BE2C (cell line): ENCODE results near the gene GRAMD4.

ENCODE experiments used
- DNase-seq: peaks from one replicate; pipeline ENCODE4 v3.0.0-alpha.2; 2020
- H3K27me3 ChIP-seq: fragments of 250-450 bp; sonication (Bioruptor Pico); 2 replicates; pipeline ENCODE4 v1.5.1; 2020; ENCODE audit warnings: mild to moderate bottlenecking
- H3K36me3 ChIP-seq: fragments of 250-450 bp; sonication (Bioruptor Pico); 2 replicates; pipeline ENCODE4 v1.5.1; 2020; ENCODE audit warnings: mild to moderate bottlenecking
- H3K4me1 ChIP-seq: fragments of 250-450 bp; sonication (Bioruptor Pico); 2 replicates; pipeline ENCODE4 v1.5.1; 2020
- H3K4me3 ChIP-seq: 2 replicates; pipeline ENCODE4 v1.5.1; 2011; ENCODE audit warnings: low read depth, low read length
- H3K9me3 ChIP-seq: fragments of 250-450 bp; sonication (Bioruptor Pico); 2 replicates; pipeline ENCODE4 v1.5.1; 2020
- TF ChIP-seq, protein P1 (sequence below): IDR thresholded peaks from 2 replicates; pipeline ENCODE4 v1.5.1; 2012; ENCODE audit warnings: mild to moderate bottlenecking, low read depth, low read length

GRAMD4 gene

DNA sequence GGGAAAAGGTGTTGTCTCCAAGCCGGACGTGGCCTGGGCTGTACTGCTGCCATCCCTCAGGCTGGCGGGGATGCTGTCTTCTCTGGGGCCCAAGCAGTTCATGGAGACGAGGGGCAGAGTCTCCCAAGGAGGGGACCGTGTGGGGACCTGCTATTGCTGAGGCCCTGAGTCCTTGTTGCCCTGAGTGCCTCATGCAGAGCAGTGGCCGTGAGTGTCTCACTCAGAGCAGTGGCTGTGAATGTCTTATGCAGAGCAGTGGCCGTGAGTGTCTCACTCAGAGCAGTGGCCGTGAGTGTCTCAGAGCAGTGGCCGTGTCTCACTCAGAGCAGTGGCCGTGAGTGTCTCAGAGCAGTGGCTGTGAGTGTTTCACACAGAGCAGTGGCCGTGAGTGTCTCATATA is 54.7 kb downstream of the GRAMD4 start:
- DNase-seq, result no peak
- H3K36me3 ChIP-seq, result peaks cover 71% of the 10 kb centered on the region
- H3K4me1 ChIP-seq, result peaks cover 3% of the 10 kb centered on the region; the same call in 1 of the 2 replicates
- no peaks in the 10 kb centered on the region for H3K27me3 ChIP-seq
- no peaks in the 10 kb centered on the region for H3K9me3 ChIP-seq
- TF ChIP-seq, protein P1, sequence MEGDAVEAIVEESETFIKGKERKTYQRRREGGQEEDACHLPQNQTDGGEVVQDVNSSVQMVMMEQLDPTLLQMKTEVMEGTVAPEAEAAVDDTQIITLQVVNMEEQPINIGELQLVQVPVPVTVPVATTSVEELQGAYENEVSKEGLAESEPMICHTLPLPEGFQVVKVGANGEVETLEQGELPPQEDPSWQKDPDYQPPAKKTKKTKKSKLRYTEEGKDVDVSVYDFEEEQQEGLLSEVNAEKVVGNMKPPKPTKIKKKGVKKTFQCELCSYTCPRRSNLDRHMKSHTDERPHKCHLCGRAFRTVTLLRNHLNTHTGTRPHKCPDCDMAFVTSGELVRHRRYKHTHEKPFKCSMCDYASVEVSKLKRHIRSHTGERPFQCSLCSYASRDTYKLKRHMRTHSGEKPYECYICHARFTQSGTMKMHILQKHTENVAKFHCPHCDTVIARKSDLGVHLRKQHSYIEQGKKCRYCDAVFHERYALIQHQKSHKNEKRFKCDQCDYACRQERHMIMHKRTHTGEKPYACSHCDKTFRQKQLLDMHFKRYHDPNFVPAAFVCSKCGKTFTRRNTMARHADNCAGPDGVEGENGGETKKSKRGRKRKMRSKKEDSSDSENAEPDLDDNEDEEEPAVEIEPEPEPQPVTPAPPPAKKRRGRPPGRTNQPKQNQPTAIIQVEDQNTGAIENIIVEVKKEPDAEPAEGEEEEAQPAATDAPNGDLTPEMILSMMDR, result no peak
- no peak overlapping the region for H3K4me3 ChIP-seq

DNA sequence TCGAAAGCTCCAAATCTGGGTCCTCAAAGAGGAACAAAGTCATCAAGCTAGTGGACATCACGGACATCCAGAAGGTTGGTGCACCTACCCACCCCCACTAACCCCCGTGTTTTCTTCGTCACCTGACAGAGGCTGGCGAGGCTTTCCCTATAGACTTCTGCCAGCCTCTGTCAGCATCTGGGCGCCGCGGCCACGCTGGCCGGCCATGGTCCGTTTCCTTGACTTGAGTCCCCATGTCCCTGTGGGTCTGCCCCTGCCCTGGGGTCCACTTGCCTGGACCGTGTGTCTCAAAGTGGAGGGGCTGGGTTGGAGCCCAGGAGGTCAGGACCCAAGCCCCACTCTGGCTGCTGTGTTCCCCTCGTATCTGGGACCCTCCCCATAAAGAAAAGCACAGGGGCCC is 55.3 kb downstream of the GRAMD4 start:
- H3K4me3 ChIP-seq, result no peak overlapping the region
- DNase-seq, result no peak
- H3K9me3 ChIP-seq, result no peaks in the 10 kb centered on the region
- peaks cover 3% of the 10 kb centered on the region; the same call in 1 of the 2 replicates for H3K4me1 ChIP-seq
- no peaks in the 10 kb centered on the region for H3K27me3 ChIP-seq
- H3K36me3 ChIP-seq, result peaks cover 66% of the 10 kb centered on the region
- TF ChIP-seq, protein P1, result no peak

- no peak for DNase-seq
- H3K4me1 ChIP-seq, result peaks cover 3% of the 10 kb centered on the region; the same call in 1 of the 2 replicates
- H3K9me3 ChIP-seq, result no peaks in the 10 kb centered on the region
- H3K4me3 ChIP-seq, result no peak overlapping the region
- peaks cover 61% of the 10 kb centered on the region for H3K36me3 ChIP-seq
- TF ChIP-seq, protein P1, result no peak
- H3K27me3 ChIP-seq, result no peaks in the 10 kb centered on the region
Observed at GRCh38 chr22:46675938-46676337, 55.8 kb downstream of the GRAMD4 start.

DNA sequence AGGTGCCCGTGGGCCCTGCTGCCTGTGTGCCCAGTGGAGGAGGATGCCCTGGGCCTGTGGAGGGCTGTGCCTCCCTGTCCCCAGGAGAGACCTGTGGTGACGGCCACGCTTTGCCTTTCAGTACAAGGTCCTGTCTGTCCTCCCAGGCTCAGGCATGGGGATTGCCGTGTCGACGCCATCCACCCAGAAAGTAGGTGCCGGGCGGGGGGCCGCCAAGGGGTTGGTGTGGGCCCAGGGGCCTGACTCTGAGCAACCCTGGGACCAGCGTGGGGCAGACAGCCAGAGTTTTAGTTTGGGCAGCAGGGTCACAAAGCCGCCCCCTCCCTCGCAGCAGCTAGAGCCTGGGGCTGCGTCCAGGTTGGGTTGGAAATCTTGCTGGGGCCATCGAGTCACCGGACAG is 56.3 kb downstream of the GRAMD4 start:
- H3K4me3 ChIP-seq, result no peak overlapping the region
- H3K36me3 ChIP-seq, result peaks cover 58% of the 10 kb centered on the region

DNA sequence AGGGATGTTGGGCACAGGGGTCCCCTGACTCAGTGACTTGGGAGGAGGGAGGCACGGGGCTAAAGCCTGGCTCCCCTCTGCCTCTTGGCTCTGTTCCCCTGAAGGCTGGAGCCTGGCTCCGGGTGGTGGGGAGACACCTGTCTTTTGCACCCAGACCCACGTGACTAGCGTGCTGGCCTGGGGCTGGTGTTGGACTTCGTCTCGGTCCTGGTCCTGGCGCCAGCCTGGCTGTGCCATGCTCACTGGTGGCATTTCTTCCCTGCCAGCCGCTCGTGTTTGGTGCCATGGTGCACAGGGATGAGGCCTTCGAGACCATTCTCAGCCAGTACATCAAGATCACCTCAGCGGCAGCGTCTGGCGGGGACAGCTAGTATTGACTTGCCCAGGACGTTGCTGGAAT is 56.7 kb downstream of the GRAMD4 start:
- no peak for DNase-seq
- H3K4me3 ChIP-seq, result no peak overlapping the region
- TF ChIP-seq, protein P1, result no peak
- peaks cover 56% of the 10 kb centered on the region for H3K36me3 ChIP-seq
- no peaks in the 10 kb centered on the region for H3K27me3 ChIP-seq
- H3K9me3 ChIP-seq, result no peaks in the 10 kb centered on the region
- H3K4me1 ChIP-seq, result peaks cover 1% of the 10 kb centered on the region; the same call in 1 of the 2 replicates

More for the DNA sequence above, 56.3 kb downstream of the GRAMD4 start:
- H3K4me1 ChIP-seq, result peaks cover 3% of the 10 kb centered on the region; the same call in 1 of the 2 replicates
- H3K9me3 ChIP-seq, result no peaks in the 10 kb centered on the region
- TF ChIP-seq, protein P1, result no peak
- DNase-seq, result no peak
- no peaks in the 10 kb centered on the region for H3K27me3 ChIP-seq

- Histone ChIP-seq H3K4me1 (no peaks in the 10 kb centered on the region; the same call in 1 of the 2 replicates), H3K36me3 (peaks cover 61% of the 10 kb centered on the region)
- no peak for DNase-seq
Observed at GRCh38 chr22:46677323-46678002, 57.3 kb downstream of the GRAMD4 start.

More at GRCh38 chr22:46677323-46678002, 57.3 kb downstream of the GRAMD4 start:
- TF ChIP-seq, protein P1, result no peak
- Histone ChIP-seq H3K9me3 (no peaks in the 10 kb centered on the region), H3K27me3 (no peaks in the 10 kb centered on the region), H3K4me3 (no peak overlapping the region)
